ENCODE results near the gene CREB3L2. TPM values are rescaled to one million over a fixed set of nuclear protein-coding genes. Genes with fewer than 3 reads are reported as not detected.

The CREB3L2 gene
- total and polyA plus RNA-seq, 2 of the 4 experiments (the other 2 are of a cell fraction) = 42.3 to 57.9 TPM

- Histone ChIP-seq H4K20me1 (ENCODE audit: insufficient read depth, low read length) (peaks cover 4% of the 10 kb centered on the region; the same call in 1 of the 2 replicates), H3K9me1 (ENCODE audit: insufficient read depth, low read length) (peaks cover 17% of the 10 kb centered on the region), H3K27ac (ENCODE audit: insufficient read depth, low read length) (no peak overlapping the region), H4K91ac (ENCODE audit: insufficient read depth, low read depth, low read length) (no peak overlapping the region), H2BK120ac (ENCODE audit: low read depth, low read length) (no peak overlapping the region), H3K23ac (ENCODE audit: low read depth, low read length) (no peak overlapping the region), H3K14ac (replicated peaks; ENCODE audit: low read depth, low read length) (no peak overlapping the region), H3K4ac (ENCODE audit: low read depth, low read length) (no peak overlapping the region), H4K8ac (ENCODE audit: low read depth in 2 of 2, low read length in 2 of 2) (no peak overlapping the region), H3K56ac (ENCODE audit: extremely low read depth, insufficient read depth, low read length) (no peak overlapping the region), H3K18ac (ENCODE audit: low read depth, low read length) (no peak overlapping the region), H4K5ac (ENCODE audit: low read depth, low read length) (no peak overlapping the region), H3K4me1 (ENCODE audit: control insufficient read depth, insufficient read depth, low read length) (peaks cover 8% of the 10 kb centered on the region), H2AFZ (replicated peaks; ENCODE audit: low read length, poor library complexity) (no peak overlapping the region), H3K36me3 (ENCODE audit: control insufficient read depth, insufficient read depth, low read length) (peaks cover 21% of the 10 kb centered on the region), H3K9me3 (ENCODE audit: control insufficient read depth, insufficient read depth, low read length) (no peaks in the 10 kb centered on the region), H2BK20ac (ENCODE audit: low read depth, low read length) (no peak overlapping the region), H2BK5ac (ENCODE audit: low read depth, low read length, poor library complexity, severe bottlenecking) (no peak overlapping the region), H3K9ac (ENCODE audit: low read depth, low read length) (no peak overlapping the region), H3K27me3 (ENCODE audit: control insufficient read depth, insufficient read depth, low read length) (no peaks in the 10 kb centered on the region), H3K4me3 (ENCODE audit: insufficient read depth, low read depth, low read length) (no peak overlapping the region), H2AK9ac (replicated peaks; ENCODE audit: low read depth, low read length, poor library complexity) (no peak overlapping the region), H3K4me2 (ENCODE audit: low read depth, low read length) (no peak overlapping the region), H3K79me1 (ENCODE audit: low read depth in 1 of 2, low read length in 2 of 2) (peaks cover 14 to 41% of the 10 kb centered on the region in 2 experiments), H2BK15ac (ENCODE audit: low read depth, low read length) (no peak overlapping the region), H2AK5ac (ENCODE audit: low read depth, low read length) (no peak overlapping the region)
- in situ Hi-C loops (cut with MboI; ENCODE audit: low sequenced_read_pairs) = no loop called here
- intact Hi-C loops (cut with micrococcal nuclease) = no loop called here
- ATAC-seq (ENCODE audit: low read depth) = no peak
- dilution Hi-C loops (cut with HindIII; ENCODE audit: low sequenced_read_pairs, unreplicated experiment) = no loop called here
- no CpG with 5 or more reads among the region's 1 CpG for WGBS, 2 experiments (ENCODE audit: extremely low coverage in 2 of 2, insufficient read length in 1 of 2)
- DNase-seq = no peak
- no TSS peak for BruUV-seq (replicated peaks)
- POLR2A ChIA-PET (ENCODE audit: unreplicated experiment) = no interaction called here
- CTCF ChIA-PET = interaction anchor here (1.0 kb wide), 1 partner anchor 214 kb away, joined by 3 read pairs; no protein-coding TSS in a partner anchor
- TF ChIP-seq MAFK (IDR thresholded peaks at IDR 0.05; ENCODE audit: low read depth, low read length) (peak; percentile 71), CTCF (conservative IDR thresholded peaks at IDR 0.05; ENCODE audit: low read depth, low read length) (no peak), USF2 (IDR thresholded peaks at IDR 0.05; ENCODE audit: low read depth, low read length) (no peak)
Observed at GRCh38 chr7:137870078-137870477, 131.8 kb downstream of the CREB3L2 start.
